22Rv1 (cell line): ENCODE measurements around the gene NAV1.

Source experiments
- H3K27ac ChIP-seq: fragments of 450-650 bp; 2 replicates; pipeline ENCODE4 v1.5.1; 2017
- CTCF ChIP-seq: fragments of 450-650 bp; IDR thresholded peaks from 2 replicates; pipeline ENCODE4 v1.5.1; 2017; ENCODE audit warnings: mild to moderate bottlenecking
- ZFX ChIP-seq: fragments of 450-650 bp; IDR thresholded peaks from 2 replicates; pipeline ENCODE4 v1.6.1; 2017; ENCODE audit warnings: antibody characterized with exemption, borderline replicate concordance

Gene NAV1

GRCh38 chr1:201562659-201563405 lies 23.9 kb downstream of the NAV1 start:
- TF ChIP-seq CTCF: no peak
- no peak for TF ChIP-seq ZFX
- H3K27ac ChIP-seq: no peak overlapping the region

GRCh38 chr1:201563406-201563780 lies 24.5 kb downstream of the NAV1 start:
- TF ChIP-seq ZFX: no peak
- TF ChIP-seq CTCF: no peak
- no peak overlapping the region for H3K27ac ChIP-seq

- TF ChIP-seq ZFX (no peak), CTCF (no peak)
- H3K27ac ChIP-seq: no peak overlapping the region
These were observed 25.0 kb downstream of the NAV1 start for GRCh38 chr1:201563941-201564340.

GRCh38 chr1:201565024-201565730 lies 26.2 kb downstream of the NAV1 start:
- no peak overlapping the region for H3K27ac ChIP-seq
- TF ChIP-seq ZFX (no peak), CTCF (no peak)

GRCh38 chr1:201565771-201566528 lies 27.0 kb downstream of the NAV1 start:
- TF ChIP-seq ZFX (no peak), CTCF (no peak)
- H3K27ac ChIP-seq: no peak overlapping the region

- no peak overlapping the region for H3K27ac ChIP-seq
- TF ChIP-seq CTCF (no peak), ZFX (no peak)
These were observed 27.5 kb downstream of the NAV1 start for GRCh38 chr1:201566529-201566823.
